Measurements from ENCODE around the gene RETREG3.

Gene RETREG3

GRCh38 chr17:42531455-42532354 lies 77.5 kb downstream of the RETREG3 start:
- peak overlapping the region; percentile 48 for H3K4me3 ChIP-seq (ENCODE audit: low read depth, low read length)
- TF ChIP-seq CTCF (IDR thresholded peaks at IDR 0.05; ENCODE audit: borderline replicate concordance, insufficient read depth, low read depth, low read length) = peak; percentile 59

- TF ChIP-seq CTCF (IDR thresholded peaks at IDR 0.05; ENCODE audit: borderline replicate concordance, insufficient read depth, low read depth, low read length) = no peak
- no peak overlapping the region for H3K4me3 ChIP-seq (ENCODE audit: low read depth, low read length)
Measured at GRCh38 chr17:42530952-42531454, 78.2 kb downstream of the RETREG3 start.

All from GM12875 (cell line).